Pons (tissue), 1 donor: ENCODE measurements around the gene GJA8.
A peak's percentile ranks its signal among the peaks of the same experiment; 100 is the strongest.
"Not testable (repeated sequence)": the region's sequence is repeated elsewhere in the genome, so short reads cannot be mapped to it uniquely, and the experiment has no call there.

Experiments
- DNase-seq: peaks from one replicate; pipeline ENCODE4 v3.0.0-alpha.2; 2016; ENCODE audit warnings: low spot score

The GJA8 gene

DNA sequence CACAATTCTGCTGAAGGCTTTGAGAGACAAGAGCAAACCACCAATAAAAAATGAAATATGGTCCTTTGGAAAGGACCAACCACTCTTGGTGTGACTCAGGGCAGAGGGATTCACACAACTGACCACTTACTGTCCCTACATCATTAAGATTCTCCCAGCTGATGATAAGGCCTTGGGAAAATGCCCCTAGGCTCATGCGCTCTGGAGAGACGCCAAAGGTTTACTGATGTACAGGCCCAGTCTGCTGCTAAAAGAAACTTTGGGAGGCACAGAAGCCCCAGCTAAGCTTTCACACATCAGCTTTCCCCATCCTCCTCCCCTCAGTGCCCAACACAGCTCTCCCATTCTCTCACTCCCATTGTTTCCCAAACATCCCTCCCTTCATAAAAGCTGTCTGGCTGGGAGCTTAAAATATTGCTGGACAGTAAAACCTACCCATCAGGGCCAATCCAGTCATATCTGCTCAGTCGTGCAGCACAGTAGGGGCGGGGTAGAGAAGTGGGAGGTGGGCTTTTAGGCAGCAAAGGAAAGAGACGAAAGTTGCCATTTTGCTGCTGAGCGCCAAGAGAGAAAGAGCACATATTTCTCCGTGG is at the start of gene GJA8:
Gene GJA8 (plus strand): TSS at position 543 of the 593 bp plus-strand sequence. CDS start 5,161 bp downstream, outside the sequence.
- DNase-seq, result no peak

DNA sequence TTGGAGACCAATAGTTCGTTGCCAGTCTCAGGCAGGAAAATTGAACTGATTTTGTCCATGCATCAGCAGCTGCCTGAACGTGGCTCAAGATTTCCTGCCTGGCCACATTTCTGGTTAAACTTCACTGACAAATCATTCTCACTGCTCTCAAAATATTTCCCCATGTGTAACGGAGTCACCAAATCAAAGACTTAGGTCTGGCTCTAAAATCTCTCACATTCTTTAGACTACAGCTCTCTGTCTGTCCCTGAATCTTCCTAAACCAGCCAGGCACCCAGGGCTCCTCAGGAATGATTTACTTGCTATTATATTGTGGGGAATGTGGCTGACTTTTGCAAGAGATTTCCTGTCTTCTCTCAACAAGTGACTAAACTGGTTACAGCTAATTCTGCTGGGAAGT is 49.2 kb upstream of the GJA8 start:
- no peak for DNase-seq

DNA sequence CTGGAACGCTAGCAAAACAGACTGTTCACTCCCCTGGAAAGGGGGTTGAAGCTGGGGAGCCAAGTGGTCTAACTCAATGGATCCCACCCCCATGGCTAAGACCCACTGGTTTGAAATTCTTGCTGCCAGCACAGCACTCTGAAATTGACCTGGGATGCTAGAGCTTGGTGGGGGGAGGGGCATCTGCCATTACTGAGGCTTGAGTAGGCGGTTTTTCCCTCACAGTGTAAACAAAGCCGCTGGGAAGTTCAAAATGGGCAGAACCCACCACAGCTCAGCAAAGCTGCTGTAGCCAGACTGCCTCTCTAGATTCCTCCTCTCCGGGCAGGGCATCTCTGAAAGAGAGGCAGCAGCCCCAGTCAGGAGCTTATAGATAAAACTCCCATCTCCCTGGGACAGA is 47.6 kb upstream of the GJA8 start:
- not testable (repeated sequence) for DNase-seq

DNA sequence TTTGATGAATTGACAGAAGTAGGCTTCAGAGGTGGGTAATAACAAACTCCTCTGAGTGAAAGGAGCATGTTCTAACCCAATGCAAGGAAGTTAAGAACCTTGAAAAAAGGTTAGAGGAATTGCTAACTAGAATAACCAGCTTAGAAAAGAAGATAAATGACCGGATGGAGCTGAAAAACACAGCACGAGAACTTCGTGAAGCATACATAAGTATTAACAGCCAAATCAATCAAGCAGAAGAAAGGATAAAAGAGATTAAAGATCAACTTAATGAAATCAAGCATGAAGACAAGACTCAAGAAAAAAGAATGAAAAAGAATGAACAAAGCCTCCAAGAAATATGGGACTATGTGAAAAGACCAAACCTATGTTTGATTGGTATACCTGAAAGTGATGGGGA is 46.6 kb upstream of the GJA8 start:
- DNase-seq, result not testable (repeated sequence)

DNA sequence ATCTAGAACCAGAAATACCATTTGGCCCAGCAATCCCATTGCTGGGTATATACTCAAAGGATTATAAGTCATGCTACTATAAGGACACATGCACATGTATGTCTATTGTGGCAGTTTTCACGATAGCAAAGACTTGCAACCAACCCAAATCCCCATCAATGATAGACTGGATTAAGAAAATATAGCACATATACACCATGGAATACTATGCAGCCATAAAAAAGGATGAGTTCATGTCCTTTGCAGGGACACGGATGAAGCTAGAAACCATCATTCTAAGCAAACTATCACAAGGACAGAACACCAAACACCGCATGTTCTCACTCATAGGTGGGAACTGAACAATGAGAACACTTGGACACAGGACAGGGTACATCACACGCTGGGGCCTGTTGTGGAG is 35.4 kb upstream of the GJA8 start:
- not testable (repeated sequence) for DNase-seq

DNA sequence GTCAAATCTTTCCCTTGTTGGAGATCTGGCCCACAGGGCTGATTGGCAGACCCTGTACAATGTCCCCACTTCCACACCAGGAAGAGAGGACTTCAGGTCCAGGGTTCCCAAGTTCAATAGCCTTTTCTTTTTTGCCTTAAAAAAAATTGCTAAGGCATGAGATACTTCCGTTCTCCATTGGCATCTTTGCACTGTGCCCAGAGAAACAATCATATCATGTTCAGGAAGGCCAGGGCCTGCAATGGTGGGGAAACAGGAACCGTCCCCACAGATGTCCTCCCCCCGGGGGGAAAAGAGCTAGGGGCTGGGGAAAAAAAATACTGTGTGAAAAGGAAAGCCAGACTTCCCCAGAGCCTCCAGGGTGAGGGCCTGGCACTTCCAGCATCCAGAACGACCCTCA is 24.6 kb upstream of the GJA8 start:
- DNase-seq, result no peak

DNA sequence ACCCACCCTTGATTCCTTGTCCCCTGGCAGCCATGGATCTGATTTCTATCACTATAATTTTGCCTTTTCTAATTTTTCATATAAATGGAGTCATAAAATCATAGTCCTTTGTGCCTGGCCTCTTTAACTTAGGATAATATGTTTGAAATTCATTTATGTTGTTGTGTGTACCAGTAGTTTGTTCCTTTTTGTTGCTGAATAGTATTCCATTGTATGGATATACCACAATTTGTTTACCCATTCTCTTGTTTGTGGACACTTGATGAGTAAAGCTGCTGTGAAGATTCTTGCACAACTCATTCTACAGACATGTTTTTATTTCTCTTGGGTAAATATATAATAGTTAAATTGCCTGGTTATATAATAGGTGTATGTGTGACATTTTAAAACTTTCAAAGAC is 22.7 kb upstream of the GJA8 start:
- no peak for DNase-seq

DNA sequence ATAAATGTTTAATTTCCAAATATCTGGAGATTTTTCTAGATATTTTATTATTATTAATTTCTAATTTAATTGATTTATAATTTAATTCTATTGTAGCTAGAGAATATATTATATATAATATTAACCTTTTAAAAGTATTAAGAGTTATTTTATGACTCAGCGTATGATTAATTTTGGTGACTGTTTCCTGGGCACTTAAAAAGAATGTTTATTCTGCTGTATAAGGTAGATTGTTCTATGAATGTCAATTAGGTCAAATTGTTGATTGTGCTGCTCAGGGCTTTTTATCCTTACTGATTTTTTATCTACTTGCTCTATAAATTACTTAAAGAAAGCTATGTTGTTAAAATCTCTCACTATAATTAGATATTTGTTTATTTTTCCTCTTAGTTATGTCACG is 20.1 kb upstream of the GJA8 start:
- no peak for DNase-seq

DNA sequence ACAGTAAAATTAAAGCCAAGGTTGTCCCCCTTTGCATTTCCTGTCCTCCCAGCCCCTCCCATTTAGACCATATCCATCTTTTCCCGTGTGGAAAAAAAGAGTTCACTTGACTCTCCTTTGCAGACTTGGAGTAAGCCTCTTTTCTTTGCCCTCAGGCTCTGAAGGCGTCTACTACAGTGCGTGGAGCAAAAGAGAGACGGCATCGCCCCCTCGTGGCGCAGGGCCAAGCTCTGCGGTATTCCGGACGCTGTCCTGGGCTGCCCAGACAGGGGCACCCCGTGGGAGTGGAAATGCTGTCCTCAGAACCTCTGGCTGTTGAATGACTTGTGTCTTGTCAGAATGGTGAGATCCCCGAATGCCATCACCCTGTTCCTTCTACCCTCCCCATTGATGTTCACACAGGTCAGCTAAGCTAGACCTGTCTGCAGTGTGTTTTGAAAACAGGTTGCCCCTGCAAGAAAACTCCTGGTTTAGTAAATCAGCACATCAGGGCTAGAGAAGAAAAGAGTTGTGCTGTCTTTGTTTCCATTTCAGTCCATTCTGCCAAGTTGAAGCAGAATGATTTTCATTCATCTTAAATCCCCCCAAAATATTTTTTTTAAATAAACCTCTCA is 12.3 kb upstream of the GJA8 start:
- DNase-seq, result no peak

DNA sequence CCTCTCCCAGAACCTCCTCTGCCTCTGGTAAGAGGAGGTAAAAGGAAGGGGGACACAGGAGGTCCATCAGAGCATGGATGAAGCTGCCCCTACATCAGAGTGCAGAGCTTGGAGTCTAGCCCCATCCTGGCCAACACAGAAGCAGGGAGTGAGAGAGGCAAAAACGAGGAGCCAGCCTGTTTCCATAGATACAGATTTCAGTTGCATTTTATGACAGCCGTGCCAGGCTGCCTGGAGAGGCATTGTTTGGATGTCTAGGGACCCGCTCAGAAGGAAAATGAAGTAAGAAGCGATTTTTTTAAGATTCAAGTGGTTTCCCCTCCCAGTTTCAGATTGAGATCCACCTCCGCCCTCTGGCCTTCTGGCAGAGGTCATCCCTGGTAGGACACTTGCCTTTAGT is 11.5 kb upstream of the GJA8 start:
- no peak for DNase-seq

DNA sequence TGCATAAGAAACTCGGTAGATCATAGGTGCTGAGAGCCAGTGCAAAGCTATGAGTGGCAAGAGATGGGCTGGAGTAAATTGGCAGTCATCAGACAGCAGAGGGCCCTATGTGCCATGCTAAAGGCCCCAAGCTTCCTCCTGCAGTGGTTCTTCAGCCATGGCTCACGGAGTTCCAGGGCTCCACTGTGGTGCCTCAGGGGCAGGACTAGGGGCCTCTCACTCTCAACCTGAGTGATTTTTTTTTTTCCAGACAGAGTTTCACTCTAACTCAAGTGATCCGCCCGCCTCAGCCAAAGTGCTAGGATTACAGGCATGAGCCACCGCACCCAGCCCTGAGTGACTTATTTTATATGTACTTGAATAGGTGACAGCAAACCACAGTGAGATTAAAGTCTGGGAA is 10.4 kb upstream of the GJA8 start:
- DNase-seq, result peak; percentile 30

DNA sequence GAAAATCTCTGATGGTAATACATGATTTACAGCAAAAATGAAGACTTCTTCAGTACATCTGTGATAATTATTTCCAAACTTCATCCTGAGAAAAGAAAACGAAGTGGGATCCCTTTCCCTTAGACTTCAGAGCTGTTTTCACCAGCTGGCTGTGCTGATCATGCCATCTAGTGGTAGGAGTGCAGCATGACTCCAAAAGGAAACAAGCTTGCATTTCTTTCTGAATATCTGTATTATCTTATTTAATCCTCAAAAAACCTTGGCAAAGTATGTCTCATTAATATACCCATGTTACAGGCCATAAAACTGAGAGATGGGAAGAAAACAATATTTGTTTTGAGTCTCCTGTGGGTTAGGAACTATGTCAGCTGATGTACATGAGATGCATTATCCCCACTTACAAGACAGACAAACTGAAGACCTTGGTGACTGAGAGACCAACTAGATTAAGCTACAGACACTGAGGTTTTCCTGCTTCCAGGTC is 9.8 kb upstream of the GJA8 start:
- peak; percentile 66 for DNase-seq

DNA sequence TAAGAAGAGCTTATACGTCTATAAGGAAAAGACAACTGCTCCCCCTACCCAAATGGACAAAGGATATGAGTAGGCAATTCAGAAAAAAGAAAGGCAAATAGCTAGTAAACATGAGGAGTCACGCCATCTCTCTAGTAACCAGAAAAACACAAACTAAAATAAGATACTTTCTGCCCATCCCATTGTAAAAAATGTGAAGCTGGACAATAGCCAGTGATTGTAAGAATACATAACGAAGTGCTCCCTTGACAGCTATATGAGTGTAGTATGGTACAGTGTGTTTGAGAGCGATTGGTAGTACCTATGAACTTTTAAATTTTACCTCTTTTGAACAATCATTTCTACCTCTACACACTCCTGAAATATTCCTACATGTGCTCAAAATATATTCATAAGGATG is 7.5 kb upstream of the GJA8 start:
- no peak for DNase-seq

DNA sequence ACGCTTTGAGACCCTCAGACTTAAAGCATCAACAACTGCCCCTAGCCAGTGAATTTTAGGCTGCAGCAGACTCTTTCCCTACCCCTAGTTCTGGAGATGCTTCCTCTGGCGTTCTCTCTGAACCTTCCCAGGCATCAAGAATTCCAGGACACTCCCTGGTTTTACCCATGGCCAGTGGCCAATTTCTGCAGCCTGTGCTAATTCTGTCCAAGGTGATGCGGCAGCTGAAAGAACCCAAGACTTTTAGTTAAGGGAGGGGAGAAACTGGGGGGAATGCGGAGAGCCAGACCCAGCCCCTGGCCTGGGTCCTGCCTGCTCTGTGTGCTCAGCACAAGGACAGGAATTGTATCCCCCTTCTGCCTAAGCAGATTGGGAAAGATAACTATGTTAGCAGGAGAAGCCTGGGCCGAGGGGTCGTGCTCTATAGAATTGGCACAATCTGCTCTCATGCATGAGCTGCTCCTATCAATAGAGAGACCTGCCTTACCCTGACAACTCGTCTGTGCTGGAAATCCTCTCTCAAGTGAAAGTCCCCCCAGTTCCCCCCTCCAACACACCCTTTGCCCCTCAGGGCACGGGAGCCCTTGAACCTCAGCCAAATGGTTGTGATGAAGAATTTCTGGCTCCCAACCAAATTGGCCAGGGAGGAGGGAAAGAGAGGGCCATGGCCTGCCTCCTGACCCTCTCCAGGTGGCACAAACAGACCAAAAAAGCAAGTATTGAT is 5.4 kb upstream of the GJA8 start:
- no peak for DNase-seq

DNA sequence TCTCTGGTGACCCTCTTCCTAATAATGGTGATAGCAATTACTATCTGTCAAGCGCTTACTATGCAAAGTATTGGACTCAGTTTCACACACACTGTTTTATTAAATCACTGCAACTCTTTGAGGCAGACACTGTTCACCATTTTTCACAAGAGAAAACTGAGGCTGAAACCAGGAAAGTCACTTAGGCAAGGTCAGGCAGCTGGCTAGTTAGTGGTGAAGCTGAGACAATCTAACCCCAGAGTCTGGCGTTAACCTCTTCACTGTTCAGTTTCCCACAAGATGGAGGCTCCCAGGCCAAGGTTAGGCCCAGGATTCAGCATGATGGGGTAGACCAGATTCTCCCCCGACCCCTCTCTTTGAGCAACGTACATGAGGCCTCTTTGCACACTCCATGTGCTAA is 4.8 kb upstream of the GJA8 start:
- DNase-seq, result no peak

DNA sequence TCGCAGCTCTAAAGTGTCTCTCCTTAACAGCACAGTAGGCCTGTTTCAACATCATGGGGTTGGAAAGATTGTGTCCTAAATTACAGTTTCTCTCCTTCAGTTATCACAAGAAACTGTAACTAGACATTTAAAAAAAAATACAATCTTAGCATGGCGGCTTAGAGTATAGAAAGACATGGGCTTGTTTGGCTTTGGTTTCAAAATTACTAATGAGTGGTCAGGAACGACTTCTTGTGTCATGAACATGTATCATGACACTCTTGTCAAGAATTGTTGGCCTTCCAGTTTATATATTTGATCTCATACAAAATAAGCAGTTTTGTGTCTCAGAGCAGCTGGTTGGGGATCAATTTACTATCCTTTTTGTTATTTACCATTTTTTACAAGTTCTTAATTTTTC is 2.1 kb downstream of the GJA8 start:
- no peak for DNase-seq

DNA sequence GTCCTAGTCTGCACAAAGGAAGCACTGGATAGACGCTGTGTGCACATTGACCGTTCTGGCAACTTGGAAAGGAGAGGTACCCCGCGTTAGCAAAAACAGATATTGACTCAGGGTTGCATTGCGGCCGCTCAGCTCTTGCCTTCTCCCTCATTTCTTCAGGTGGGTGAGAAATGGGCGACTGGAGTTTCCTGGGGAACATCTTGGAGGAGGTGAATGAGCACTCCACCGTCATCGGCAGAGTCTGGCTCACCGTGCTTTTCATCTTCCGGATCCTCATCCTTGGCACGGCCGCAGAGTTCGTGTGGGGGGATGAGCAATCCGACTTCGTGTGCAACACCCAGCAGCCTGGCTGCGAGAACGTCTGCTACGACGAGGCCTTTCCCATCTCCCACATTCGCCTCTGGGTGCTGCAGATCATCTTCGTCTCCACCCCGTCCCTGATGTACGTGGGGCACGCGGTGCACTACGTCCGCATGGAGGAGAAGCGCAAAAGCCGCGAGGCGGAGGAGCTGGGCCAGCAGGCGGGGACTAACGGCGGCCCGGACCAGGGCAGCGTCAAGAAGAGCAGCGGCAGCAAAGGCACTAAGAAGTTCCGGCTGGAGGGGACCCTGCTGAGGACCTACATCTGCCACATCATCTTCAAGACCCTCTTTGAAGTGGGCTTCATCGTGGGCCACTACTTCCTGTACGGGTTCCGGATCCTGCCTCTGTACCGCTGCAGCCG is 5.4 kb downstream of the GJA8 start:
- DNase-seq, result no peak

DNA sequence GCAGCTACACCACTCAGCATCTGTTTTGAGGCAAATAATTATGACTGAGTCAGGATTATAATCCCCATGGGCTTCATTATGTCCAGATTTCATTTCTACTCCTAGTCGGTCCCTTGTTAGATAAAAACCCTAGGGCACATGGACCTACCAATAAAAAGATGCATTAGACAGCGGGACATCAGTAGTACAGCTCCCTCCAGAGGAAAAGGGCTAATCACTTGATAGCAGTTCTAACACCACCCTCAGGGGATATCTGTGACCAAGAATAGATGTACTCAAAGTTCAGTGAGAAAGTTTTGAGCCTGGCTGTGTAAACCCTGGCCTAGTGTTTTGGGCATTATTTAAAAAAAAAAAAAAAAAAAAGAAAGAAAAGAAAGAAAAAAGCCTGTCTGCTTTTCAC is 10.0 kb downstream of the GJA8 start:
- DNase-seq, result no peak

DNA sequence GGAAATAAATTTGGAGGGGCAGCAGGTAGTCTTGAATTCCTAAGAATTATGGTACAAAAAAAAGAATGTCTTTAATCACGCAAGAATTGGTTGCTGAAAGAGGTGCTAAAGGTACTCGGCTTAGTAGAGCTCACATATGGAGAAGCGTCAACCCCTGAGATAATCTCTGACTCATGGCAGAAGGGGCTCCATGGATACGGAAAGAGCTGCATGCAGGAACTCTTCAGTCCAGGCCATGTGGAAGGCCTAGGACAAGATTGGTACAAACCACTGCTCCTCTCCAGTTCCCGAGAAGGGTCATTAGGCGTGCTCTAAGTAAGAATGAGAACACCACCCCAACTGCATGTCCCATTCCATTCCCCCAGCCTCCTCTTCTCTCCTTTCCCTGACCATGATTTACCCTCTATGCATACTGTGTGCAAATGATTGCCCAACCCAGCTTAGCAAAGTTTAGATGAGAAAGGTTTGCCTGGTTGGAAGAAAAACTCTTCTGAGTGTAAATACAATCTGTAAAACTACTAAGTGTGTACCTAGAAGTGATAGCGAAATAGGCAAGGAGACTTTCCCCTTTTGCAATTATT is 10.9 kb downstream of the GJA8 start:
- no peak for DNase-seq

DNA sequence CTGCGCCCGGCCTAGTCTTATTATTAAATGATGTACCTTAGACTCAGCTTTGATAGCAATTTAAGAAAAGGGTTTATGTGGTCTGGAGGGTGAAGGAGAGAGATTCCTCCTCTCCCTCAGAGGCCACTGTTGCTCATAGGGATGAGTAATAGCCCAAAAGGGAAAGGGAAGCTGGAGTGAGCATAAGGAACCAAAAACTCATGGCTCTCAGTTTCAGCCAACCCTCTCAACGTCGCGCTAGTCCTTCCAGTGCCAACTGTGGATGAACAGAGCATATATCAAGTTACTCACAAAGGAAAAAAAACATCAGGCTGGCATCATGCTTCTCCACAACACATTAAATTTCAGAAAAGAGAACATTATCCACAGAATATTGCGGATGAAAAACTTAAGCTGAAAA is 17.3 kb downstream of the GJA8 start:
- DNase-seq, result no peak

DNA sequence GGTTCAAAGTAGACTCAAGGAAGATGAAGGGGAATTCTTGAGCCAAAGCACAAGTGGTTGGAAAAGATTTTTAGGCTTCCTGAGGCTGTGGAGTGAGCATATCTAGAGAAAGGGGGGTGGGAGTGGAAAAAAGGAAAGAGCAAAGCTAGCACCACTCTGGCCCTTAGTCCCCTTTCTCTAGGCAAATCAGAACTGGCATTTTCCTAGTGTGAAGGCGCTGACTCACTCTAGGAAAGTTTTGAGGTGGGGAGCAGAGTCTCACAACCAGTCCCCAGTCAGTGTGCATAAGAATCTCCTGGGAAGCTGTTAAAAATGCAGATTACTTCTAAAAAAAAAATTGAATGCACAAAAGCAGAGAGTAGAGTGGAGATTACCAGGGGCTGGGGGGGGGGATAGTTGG is 22.2 kb downstream of the GJA8 start:
- no peak for DNase-seq

DNA sequence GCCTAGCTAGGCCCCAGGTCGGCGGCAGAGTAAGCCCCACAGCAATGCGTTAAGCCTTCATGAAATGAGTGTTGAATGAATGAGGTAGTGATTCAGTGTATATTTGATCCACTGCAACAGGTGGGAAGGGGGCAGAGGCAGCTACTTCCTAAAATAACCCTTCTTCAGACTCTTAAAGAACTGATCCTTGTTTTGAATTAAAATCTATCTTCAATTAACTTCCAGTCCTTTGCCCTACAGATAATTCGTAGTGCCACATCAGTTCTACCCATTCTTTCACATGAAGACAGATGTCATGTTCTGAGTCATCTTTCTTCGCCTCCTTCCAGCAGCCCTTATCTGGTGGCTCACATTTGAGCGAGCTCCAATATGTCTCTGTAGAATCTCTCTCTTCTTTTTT is 24.6 kb downstream of the GJA8 start:
- DNase-seq, result not testable (repeated sequence)
